Neuronal stem cell (in vitro differentiated cells): ENCODE measurements around the gene FBXW7.

Experiments used
- DNase-seq: peaks from one replicate; pipeline ENCODE4 v3.0.0-alpha.2; 2013; ENCODE audit warnings: low spot score
- H2AFZ ChIP-seq: one replicate; pipeline ENCODE4 v1.6.1; 2013; ENCODE audit warnings: mild to moderate bottlenecking, low read length, inconsistent platforms
- H2AK5ac ChIP-seq: 2 replicates; pipeline ENCODE4 v1.6.1; 2013; ENCODE audit warnings: low read depth, mild to moderate bottlenecking, inconsistent platforms, low read length, moderate library complexity, mixed read lengths
- H2BK120ac ChIP-seq: 2 replicates; pipeline ENCODE4 v1.6.1; 2013; ENCODE audit warnings: low read depth, mild to moderate bottlenecking, inconsistent platforms, low read length, moderate library complexity, mixed read lengths
- H2BK12ac ChIP-seq: one replicate; pipeline ENCODE4 v1.6.1; 2013; ENCODE audit warnings: low read length, inconsistent platforms
- H2BK15ac ChIP-seq: 2 replicates; pipeline ENCODE4 v1.6.1; 2013; ENCODE audit warnings: mild to moderate bottlenecking, low read length, inconsistent platforms, mixed read lengths
- H2BK5ac ChIP-seq: one replicate; pipeline ENCODE4 v1.6.1; 2013; ENCODE audit warnings: inconsistent platforms, mild to moderate bottlenecking, low read length, moderate library complexity
- H3K14ac ChIP-seq: one replicate; pipeline ENCODE4 v1.6.1; 2013; ENCODE audit warnings: low read length, inconsistent platforms
- H3K18ac ChIP-seq: 2 replicates; pipeline ENCODE4 v1.6.1; 2013; ENCODE audit warnings: low read length, inconsistent platforms
- H3K23ac ChIP-seq: 2 replicates; pipeline ENCODE4 v1.6.1; 2013; ENCODE audit warnings: low read depth, mild to moderate bottlenecking, mixed read lengths, low read length, inconsistent platforms; ENCODE audit not compliant: poor library complexity
- H3K27ac ChIP-seq: replicated peaks from 3 replicates; pipeline ENCODE4 v1.5.1; 2013; ENCODE audit warnings: low read length, inconsistent platforms
- H3K27me3 ChIP-seq, 3 experiments: 2 replicates each; pipeline ENCODE4 v1.6.1; 2013; ENCODE audit warnings: low read length in 3 of 3, mild to moderate bottlenecking in 2 of 3, inconsistent platforms in 1 of 3, low read depth in 1 of 3, mixed read lengths in 1 of 3, moderate library complexity in 1 of 3; ENCODE audit not compliant: control insufficient read depth in 3 of 3, insufficient read depth in 3 of 3
- H3K36me3 ChIP-seq, 2 donors: replicated peaks in 1 of 2; 2 replicates each; pipeline ENCODE4 v1.6.1; 2013; ENCODE audit warnings: low read length in 2 of 2; ENCODE audit not compliant: control insufficient read depth in 2 of 2, insufficient read depth in 2 of 2
- H3K4ac ChIP-seq: 2 replicates; pipeline ENCODE4 v1.6.1; 2013; ENCODE audit warnings: inconsistent platforms, mild to moderate bottlenecking, low read length, moderate library complexity
- H3K4me1 ChIP-seq, 2 donors: 1 replicate in 1 of 2; 2 replicates in 1 of 2; pipeline ENCODE4 v1.6.1; 2013; ENCODE audit warnings: low read length in 2 of 2, low read depth in 1 of 2; ENCODE audit not compliant: control insufficient read depth in 2 of 2, insufficient read depth in 1 of 2
- H3K4me2 ChIP-seq: one replicate; pipeline ENCODE4 v1.6.1; 2013; ENCODE audit warnings: mild to moderate bottlenecking, low read length, inconsistent platforms; ENCODE audit not compliant: insufficient read depth, poor library complexity, severe bottlenecking
- H3K4me3 ChIP-seq, 2 donors: 2 replicates each; pipeline ENCODE4 v1.5.1; 2013; ENCODE audit warnings: low read length in 2 of 2, mild to moderate bottlenecking in 2 of 2, inconsistent platforms in 1 of 2, moderate library complexity in 1 of 2
- H3K79me1 ChIP-seq: one replicate; pipeline ENCODE4 v1.6.1; 2013; ENCODE audit warnings: low read depth, mild to moderate bottlenecking, inconsistent platforms, low read length, moderate library complexity
- H3K9ac ChIP-seq: one replicate; pipeline ENCODE4 v1.6.1; 2013; ENCODE audit warnings: mild to moderate bottlenecking, low read depth, low read length, inconsistent platforms; ENCODE audit not compliant: poor library complexity
- H3K9me3 ChIP-seq, 2 donors: replicated peaks in 1 of 2; 2 replicates each; pipeline versions ENCODE3 to v1.6.1; 2013; ENCODE audit warnings: low read length in 2 of 2, mild to moderate bottlenecking in 2 of 2, inconsistent platforms in 1 of 2, low read depth in 1 of 2, mixed read lengths in 1 of 2, moderate library complexity in 1 of 2; ENCODE audit not compliant: control insufficient read depth in 2 of 2, insufficient read depth in 1 of 2
- H4K8ac ChIP-seq: one replicate; pipeline ENCODE4 v1.6.1; 2013; ENCODE audit warnings: low read depth, mild to moderate bottlenecking, inconsistent platforms, low read length, moderate library complexity
- H4K91ac ChIP-seq: one replicate; pipeline ENCODE4 v1.6.1; 2013; ENCODE audit warnings: low read length, low read depth, mild to moderate bottlenecking, inconsistent platforms; ENCODE audit not compliant: poor library complexity
- WGBS, 2 donors: extraction: QIAGEN DNeasy Blood & Tissue Kit; methylation state at CpG; one replicate each; pipeline ENCODE4 v1.1.7; 2013; ENCODE audit warnings: missing lambda C conversion rate in 2 of 2, mixed read lengths in 1 of 2; ENCODE audit not compliant: insufficient read length in 2 of 2, insufficient replicate concordance in 1 of 2; ENCODE audit errors: extremely low coverage in 2 of 2; 5-methylcytosine and 5-hydroxymethylcytosine counted together

FBXW7 gene

DNA sequence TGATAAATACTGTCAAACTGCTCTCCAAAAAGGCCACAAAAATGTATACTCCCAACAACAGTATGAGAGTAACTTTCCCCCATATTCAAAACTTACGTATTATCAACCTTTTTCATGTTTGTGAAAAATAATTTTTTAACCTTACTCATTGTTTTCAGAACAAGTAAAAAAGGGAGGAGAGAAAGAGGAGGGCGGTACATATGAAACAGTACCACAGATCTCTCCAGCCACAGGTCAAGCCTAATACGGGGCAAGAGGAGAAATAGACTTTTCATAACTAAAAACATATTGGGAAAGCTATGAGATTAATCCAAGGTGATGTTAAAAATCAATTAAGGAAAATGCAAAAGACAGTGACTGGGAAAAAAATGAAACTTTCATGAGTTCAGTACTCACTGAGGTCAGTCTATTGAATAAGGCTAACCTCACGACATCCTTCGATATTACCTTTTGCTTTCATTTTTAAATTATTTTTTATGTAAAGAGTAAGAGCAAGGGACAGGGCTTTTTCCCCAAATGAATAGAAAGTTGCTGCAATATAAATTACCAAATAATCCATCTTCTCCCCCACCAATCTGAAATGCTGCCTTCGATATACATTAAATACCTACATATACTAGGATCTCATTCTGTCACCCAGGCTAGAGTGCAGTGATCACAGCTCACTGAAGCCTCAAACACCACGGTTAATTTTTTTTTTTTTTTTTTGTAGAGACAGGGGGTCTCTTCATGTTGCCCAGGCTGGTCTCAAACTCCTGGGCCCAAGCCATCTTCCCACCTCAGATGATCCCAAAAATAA, 25.3 kb downstream of the FBXW7 start:
- Histone ChIP-seq H3K18ac (no peak overlapping the region), H2BK120ac (no peak overlapping the region), H3K4me2 (no peak overlapping the region), H3K79me1 (no peaks in the 10 kb centered on the region), H3K4ac (no peak overlapping the region), H4K8ac (no peak overlapping the region), H2AFZ (no peak overlapping the region), H3K4me1 (no peaks in the 10 kb centered on the region), H3K23ac (no peak overlapping the region), H2BK15ac (no peak overlapping the region), H3K27ac (no peak overlapping the region), H3K27me3 (no peaks in the 10 kb centered on the region), H4K91ac (no peak overlapping the region), H2BK12ac (no peak overlapping the region), H3K9me3 (peaks cover 0 to 2% of the 10 kb centered on the region in 2 donors), H3K36me3 (no peaks in the 10 kb centered on the region), H2BK5ac (no peak overlapping the region), H2AK5ac (no peak overlapping the region), H3K9ac (no peak overlapping the region), H3K4me3 (no peak overlapping the region), H3K14ac (no peak overlapping the region)
- no CpG with 5 or more reads among the region's 7 CpGs for WGBS, 2 donors
- no peak for DNase-seq

DNA sequence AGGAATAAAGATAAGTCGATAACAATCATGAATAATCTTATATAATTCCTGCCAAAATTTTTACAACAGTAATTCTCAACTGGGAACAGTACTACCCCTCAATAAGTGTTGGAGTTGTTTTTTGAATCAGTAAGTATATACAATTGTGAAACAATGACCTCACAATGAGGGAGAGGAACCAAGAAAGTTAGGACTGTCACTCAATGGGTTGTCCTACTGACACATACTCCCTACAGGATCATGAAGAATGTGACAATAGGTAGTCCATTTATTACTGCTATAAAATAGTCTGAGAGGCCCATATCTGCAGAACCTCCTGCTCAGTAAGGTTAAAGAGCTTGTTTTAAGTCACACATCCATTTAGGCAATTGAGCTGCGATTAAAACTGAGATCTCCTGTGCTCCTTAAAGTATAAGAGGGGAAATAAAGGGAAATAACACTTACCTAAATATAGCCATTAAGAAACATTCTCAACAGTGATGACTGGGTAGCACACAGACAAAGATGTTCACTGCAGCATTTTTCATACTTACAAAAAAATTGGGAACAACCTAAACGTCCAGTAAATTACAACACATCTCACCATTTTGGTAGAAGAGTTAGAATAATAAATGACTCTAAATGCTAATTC, 26.2 kb downstream of the FBXW7 start:
- no CpG with 5 or more reads among the region's 3 CpGs for WGBS, 2 donors
- no peak overlapping the region for H3K14ac ChIP-seq
- H2BK12ac ChIP-seq = no peak overlapping the region
- H3K4me2 ChIP-seq = no peak overlapping the region
- H3K27ac ChIP-seq = no peak overlapping the region
- no peak overlapping the region for H2BK120ac ChIP-seq
- no peaks in the 10 kb centered on the region for H3K36me3 ChIP-seq
- no peak overlapping the region for H3K9ac ChIP-seq
- no peak overlapping the region for H2AFZ ChIP-seq
- no peak overlapping the region for H3K18ac ChIP-seq
- H3K4me1 ChIP-seq = no peaks in the 10 kb centered on the region
- no peak for DNase-seq
- no peak overlapping the region for H3K23ac ChIP-seq
- H3K4me3 ChIP-seq = no peak overlapping the region
- no peak overlapping the region for H2BK5ac ChIP-seq
- peaks cover 0 to 2% of the 10 kb centered on the region in 2 donors for H3K9me3 ChIP-seq
- no peak overlapping the region for H2BK15ac ChIP-seq
- H4K91ac ChIP-seq = no peak overlapping the region
- no peaks in the 10 kb centered on the region for H3K27me3 ChIP-seq
- no peak overlapping the region for H3K4ac ChIP-seq
- H4K8ac ChIP-seq = no peak overlapping the region
- H2AK5ac ChIP-seq = no peak overlapping the region
- no peaks in the 10 kb centered on the region for H3K79me1 ChIP-seq

DNA sequence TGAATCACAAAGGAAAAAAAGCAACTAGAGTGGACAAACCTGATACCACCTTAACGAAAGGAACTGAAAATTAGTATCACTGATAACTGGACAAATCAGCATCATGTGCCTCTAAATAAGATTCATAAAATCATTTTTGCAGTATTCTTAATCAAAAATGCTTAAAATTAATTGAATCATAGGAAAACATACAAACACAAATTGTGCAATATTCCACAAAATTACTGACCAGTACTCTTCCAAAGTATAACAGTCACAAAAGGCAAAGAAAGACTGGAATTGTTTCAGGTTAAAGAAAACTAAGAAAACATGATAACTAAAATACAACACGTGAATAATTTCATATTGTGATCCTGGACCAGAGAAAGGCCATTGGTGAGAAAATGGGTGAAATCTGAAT, 27.1 kb downstream of the FBXW7 start:
- Histone ChIP-seq H4K8ac (no peak overlapping the region), H4K91ac (no peak overlapping the region), H3K14ac (no peak overlapping the region), H2BK120ac (no peak overlapping the region), H3K9ac (no peak overlapping the region), H3K79me1 (no peaks in the 10 kb centered on the region), H2BK12ac (no peak overlapping the region), H3K4me2 (no peak overlapping the region), H3K4me1 (no peaks in the 10 kb centered on the region), H3K9me3 (no peaks in the 10 kb centered on the region), H3K36me3 (no peaks in the 10 kb centered on the region), H3K27ac (no peak overlapping the region), H2AK5ac (no peak overlapping the region), H2AFZ (no peak overlapping the region), H2BK5ac (no peak overlapping the region), H3K23ac (no peak overlapping the region), H2BK15ac (no peak overlapping the region), H3K27me3 (no peaks in the 10 kb centered on the region), H3K18ac (no peak overlapping the region), H3K4ac (no peak overlapping the region), H3K4me3 (no peak overlapping the region)
- DNase-seq = no peak
- WGBS, 2 donors = no CpG with 5 or more reads among the region's 2 CpGs

- H3K4me3 ChIP-seq = no peak overlapping the region
- no peaks in the 10 kb centered on the region for H3K4me1 ChIP-seq
- no peaks in the 10 kb centered on the region for H3K79me1 ChIP-seq
- no peak overlapping the region for H3K4me2 ChIP-seq
- no peak overlapping the region for H3K27ac ChIP-seq
- H2BK12ac ChIP-seq = no peak overlapping the region
- no peak overlapping the region for H3K23ac ChIP-seq
- no peaks in the 10 kb centered on the region for H3K9me3 ChIP-seq
- H3K9ac ChIP-seq = no peak overlapping the region
- no peaks in the 10 kb centered on the region for H3K36me3 ChIP-seq
- H3K4ac ChIP-seq = no peak overlapping the region
- no peak overlapping the region for H4K8ac ChIP-seq
- H3K18ac ChIP-seq = no peak overlapping the region
- WGBS, 2 donors = no CpG with 5 or more reads among the region's 4 CpGs
- no peak overlapping the region for H2BK5ac ChIP-seq
- no peak overlapping the region for H2AK5ac ChIP-seq
- DNase-seq = no peak
- no peak overlapping the region for H3K14ac ChIP-seq
- H4K91ac ChIP-seq = no peak overlapping the region
- H3K27me3 ChIP-seq = no peaks in the 10 kb centered on the region
- H2BK15ac ChIP-seq = no peak overlapping the region
- H2BK120ac ChIP-seq = no peak overlapping the region
- H2AFZ ChIP-seq = no peak overlapping the region
Measured at GRCh38 chr4:152508386-152508785, 27.5 kb downstream of the FBXW7 start.
